SK-N-SH treated with all-trans-retinoic acid at 6 μM for 48 hours (cell line): ENCODE results near the gene CHTF18.

Experiments used
- ARNTL ChIP-seq: fragments of 450-650 bp; formaldehyde crosslinking; IDR thresholded peaks from 2 replicates; pipeline ENCODE4 v1.5.0; 2020; ENCODE audit warnings: low read depth, mild to moderate bottlenecking, moderate library complexity, borderline replicate concordance
- ESRRG ChIP-seq: fragments of 250-450 bp; sonication (Bioruptor Pico); IDR thresholded peaks from 2 replicates; pipeline ENCODE4 v1.6.1; 2021; ENCODE audit warnings: mild to moderate bottlenecking
- ISL1 ChIP-seq: fragments of 250-450 bp; sonication (Bioruptor Pico); IDR thresholded peaks from 2 replicates; pipeline ENCODE4 v2.1.2; 2022; ENCODE audit warnings: mild to moderate bottlenecking, moderate library complexity
- OSR1 ChIP-seq: fragments of 250-450 bp; sonication (Bioruptor Pico); IDR thresholded peaks from 2 replicates; pipeline ENCODE4 v1.8.0; 2022; ENCODE audit warnings: moderate library complexity, mild to moderate bottlenecking, inconsistent platforms
- RARB ChIP-seq: fragments of 250-450 bp; sonication (Bioruptor Pico); IDR thresholded peaks from 2 replicates; pipeline ENCODE4 v1.8.0; 2021; ENCODE audit warnings: mild to moderate bottlenecking, moderate library complexity
- SNAI2 ChIP-seq: fragments of 250-450 bp; sonication (Bioruptor Pico); IDR thresholded peaks from 2 replicates; pipeline ENCODE4 v1.5.0; 2020; ENCODE audit warnings: mild to moderate bottlenecking, moderate library complexity
- TCF4 ChIP-seq: fragments of 250-450 bp; sonication (Bioruptor Pico); IDR thresholded peaks from 2 replicates; pipeline ENCODE4 v1.8.0; 2021; ENCODE audit warnings: mild to moderate bottlenecking, moderate library complexity, borderline replicate concordance
- ZFP3 ChIP-seq: fragments of 250-450 bp; sonication (Bioruptor Pico); IDR thresholded peaks from 2 replicates; pipeline ENCODE4 v1.5.0; 2020; ENCODE audit warnings: mild to moderate bottlenecking, moderate library complexity
- ZFP30 ChIP-seq: fragments of 450-650 bp; formaldehyde crosslinking; IDR thresholded peaks from 2 replicates; pipeline ENCODE4 v1.5.0; 2022; ENCODE audit warnings: mild to moderate bottlenecking, moderate library complexity
- ZNF565 ChIP-seq: fragments of 450-650 bp; formaldehyde crosslinking; conservative IDR thresholded peaks from 2 replicates; pipeline ENCODE4 v1.5.0; 2020; ENCODE audit warnings: low read depth, mild to moderate bottlenecking, moderate library complexity
- ZNF70 ChIP-seq: fragments of 450-650 bp; formaldehyde crosslinking; IDR thresholded peaks from 2 replicates; pipeline ENCODE4 v1.5.0; 2020; ENCODE audit warnings: mild to moderate bottlenecking, moderate library complexity
- ZNF8 ChIP-seq: fragments of 450-650 bp; formaldehyde crosslinking; IDR thresholded peaks from 2 replicates; pipeline ENCODE4 v1.5.0; 2020; ENCODE audit warnings: mild to moderate bottlenecking, moderate library complexity
- TF ChIP-seq, protein P1 (sequence below): fragments of 250-450 bp; sonication (Bioruptor Pico); IDR thresholded peaks from 2 replicates; pipeline ENCODE4 v1.8.0; 2020; ENCODE audit warnings: mild to moderate bottlenecking, moderate library complexity, borderline replicate concordance
- TF ChIP-seq, protein P2 (sequence below): fragments of 250-450 bp; sonication (Bioruptor Pico); IDR thresholded peaks from 2 replicates; pipeline ENCODE4 v1.5.1; 2020; ENCODE audit warnings: low read depth, mild to moderate bottlenecking, moderate library complexity

- TF ChIP-seq SNAI2 (CRISPR knock-in tag) = no peak
- TF ChIP-seq, protein P1, sequence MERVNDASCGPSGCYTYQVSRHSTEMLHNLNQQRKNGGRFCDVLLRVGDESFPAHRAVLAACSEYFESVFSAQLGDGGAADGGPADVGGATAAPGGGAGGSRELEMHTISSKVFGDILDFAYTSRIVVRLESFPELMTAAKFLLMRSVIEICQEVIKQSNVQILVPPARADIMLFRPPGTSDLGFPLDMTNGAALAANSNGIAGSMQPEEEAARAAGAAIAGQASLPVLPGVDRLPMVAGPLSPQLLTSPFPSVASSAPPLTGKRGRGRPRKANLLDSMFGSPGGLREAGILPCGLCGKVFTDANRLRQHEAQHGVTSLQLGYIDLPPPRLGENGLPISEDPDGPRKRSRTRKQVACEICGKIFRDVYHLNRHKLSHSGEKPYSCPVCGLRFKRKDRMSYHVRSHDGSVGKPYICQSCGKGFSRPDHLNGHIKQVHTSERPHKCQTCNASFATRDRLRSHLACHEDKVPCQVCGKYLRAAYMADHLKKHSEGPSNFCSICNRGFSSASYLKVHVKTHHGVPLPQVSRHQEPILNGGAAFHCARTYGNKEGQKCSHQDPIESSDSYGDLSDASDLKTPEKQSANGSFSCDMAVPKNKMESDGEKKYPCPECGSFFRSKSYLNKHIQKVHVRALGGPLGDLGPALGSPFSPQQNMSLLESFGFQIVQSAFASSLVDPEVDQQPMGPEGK (CRISPR knock-in tag) = no peak
- TF ChIP-seq ZNF8 (CRISPR knock-in tag) = no peak
- TF ChIP-seq ZFP3 (CRISPR knock-in tag) = no peak
- TF ChIP-seq, protein P2, sequence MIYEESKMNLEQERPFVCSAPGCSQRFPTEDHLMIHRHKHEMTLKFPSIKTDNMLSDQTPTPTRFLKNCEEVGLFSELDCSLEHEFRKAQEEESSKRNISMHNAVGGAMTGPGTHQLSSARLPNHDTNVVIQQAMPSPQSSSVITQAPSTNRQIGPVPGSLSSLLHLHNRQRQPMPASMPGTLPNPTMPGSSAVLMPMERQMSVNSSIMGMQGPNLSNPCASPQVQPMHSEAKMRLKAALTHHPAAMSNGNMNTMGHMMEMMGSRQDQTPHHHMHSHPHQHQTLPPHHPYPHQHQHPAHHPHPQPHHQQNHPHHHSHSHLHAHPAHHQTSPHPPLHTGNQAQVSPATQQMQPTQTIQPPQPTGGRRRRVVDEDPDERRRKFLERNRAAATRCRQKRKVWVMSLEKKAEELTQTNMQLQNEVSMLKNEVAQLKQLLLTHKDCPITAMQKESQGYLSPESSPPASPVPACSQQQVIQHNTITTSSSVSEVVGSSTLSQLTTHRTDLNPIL (CRISPR knock-in tag) = no peak
- TF ChIP-seq OSR1 = no peak
- TF ChIP-seq ZFP30 = no peak
- no peak for TF ChIP-seq ISL1 (CRISPR knock-in tag)
- no peak for TF ChIP-seq ARNTL (CRISPR knock-in tag)
- no peak for TF ChIP-seq ZNF565 (CRISPR knock-in tag)
- TF ChIP-seq ESRRG (CRISPR knock-in tag) = no peak
- TF ChIP-seq RARB (CRISPR knock-in tag) = no peak
- no peak for TF ChIP-seq TCF4 (CRISPR knock-in tag)
- TF ChIP-seq ZNF70 (CRISPR knock-in tag) = no peak
Observed at GRCh38 chr16:766008-766819, 22.2 kb upstream of the CHTF18 start.
